OCI-LY7 (cell line): Measurements from ENCODE around the gene AGBL4. TPM values are rescaled to one million over a fixed set of nuclear protein-coding genes. Genes with fewer than 3 reads are reported as not detected.

Experiments
- BruUV-seq: library from RNA; stranded (reverse); fragments of 400-500 nt; replicated peaks from 2 replicates; lab custom pipeline; 2021; lab: Mats Ljungman, UMichigan
- CTCF ChIA-PET: fragments of 300-600 bp; sonication (Branson Sonifier 250); formaldehyde crosslinking; loops from one replicate; lab custom pipeline; 2022; ENCODE audit warnings: antibody characterized with exemption; ENCODE audit not compliant: unreplicated experiment; lab: Charles Lee
- POLR2A ChIA-PET: fragments of 300-600 bp; sonication (Branson Sonifier 250); formaldehyde crosslinking; loops from one replicate; lab custom pipeline; 2022; ENCODE audit warnings: antibody characterized with exemption; lab: Charles Lee
- DNase-seq: peaks from one replicate; pipeline ENCODE4 v3.0.0-alpha.2; 2015; ENCODE audit warnings: low spot score
- H2AFZ ChIP-seq: fragments of 200-600 bp; sonication (generic), shearing (Covaris generic); 2 replicates; pipeline ENCODE4 v1.6.1; 2014; ENCODE audit warnings: mild to moderate bottlenecking, antibody characterized with exemption, low read length, moderate library complexity
- H3K27ac ChIP-seq: fragments of 200-600 bp; sonication (generic); 2 replicates; pipeline ENCODE4 v1.5.1; 2014; ENCODE audit warnings: mixed run types, low read depth, mild to moderate bottlenecking, moderate library complexity, low read length, inconsistent platforms; ENCODE audit not compliant: poor library complexity, severe bottlenecking
- H3K36me3 ChIP-seq: fragments of 200-600 bp; sonication (generic); 2 replicates; pipeline ENCODE4 v1.6.1; 2014; ENCODE audit warnings: mild to moderate bottlenecking, antibody characterized with exemption, low read length, moderate library complexity, mixed read lengths; ENCODE audit not compliant: insufficient read depth
- H3K4me1 ChIP-seq: fragments of 200-600 bp; sonication (generic); 2 replicates; pipeline ENCODE4 v1.5.1; 2014; ENCODE audit warnings: mild to moderate bottlenecking, low read length; ENCODE audit not compliant: insufficient read depth, poor library complexity, severe bottlenecking
- H3K4me2 ChIP-seq: fragments of 200-600 bp; sonication (generic); 2 replicates; pipeline ENCODE4 v1.6.1; 2014; ENCODE audit warnings: mild to moderate bottlenecking, low read length
- H3K4me3 ChIP-seq: fragments of 200-600 bp; sonication (generic); 2 replicates; pipeline ENCODE4 v1.5.1; 2014; ENCODE audit warnings: mild to moderate bottlenecking, low read depth, low read length; ENCODE audit not compliant: poor library complexity, severe bottlenecking
- H3K79me2 ChIP-seq: fragments of 200-600 bp; sonication (generic); 2 replicates; pipeline ENCODE4 v1.6.1; 2016; ENCODE audit warnings: low read depth, mild to moderate bottlenecking, low read length, moderate library complexity, mixed read lengths; ENCODE audit not compliant: insufficient read depth
- H3K9me2 ChIP-seq: fragments of 200-600 bp; sonication (generic); 2 replicates; pipeline ENCODE4 v1.6.1; 2016; ENCODE audit warnings: mild to moderate bottlenecking, low read length, mixed read lengths; ENCODE audit not compliant: insufficient read depth
- H3K9me3 ChIP-seq: fragments of 200-600 bp; sonication (generic); 2 replicates; pipeline ENCODE4 v1.6.1; 2014; ENCODE audit warnings: mild to moderate bottlenecking, mixed run types, low read length, mixed read lengths
- H4K20me1 ChIP-seq: fragments of 200-600 bp; sonication (generic); 2 replicates; pipeline ENCODE4 v1.6.1; 2014; ENCODE audit warnings: mild to moderate bottlenecking, antibody characterized with exemption, low read length, moderate library complexity, mixed read lengths; ENCODE audit not compliant: insufficient read depth
- EZH2phosphoT487 ChIP-seq: fragments of 200-600 bp; sonication (generic); IDR thresholded peaks from 2 replicates; pipeline ENCODE4 v1.6.1; 2018; ENCODE audit warnings: low read depth, borderline replicate concordance, mild to moderate bottlenecking, mixed run types, antibody characterized with exemption, low read length, moderate library complexity, mixed read lengths
- intact Hi-C: fragments of 100-400 bp; cut with micrococcal nuclease; formaldehyde crosslinking; loops from one replicate; pipeline ENCODE4 v1.10.0; 2022; ENCODE audit not compliant: unreplicated experiment
- total RNA-seq, 2 experiments: library from RNA; depleted of rRNA in 1 of 2; stranded (reverse); fragments of >200 nt in 1 of 2; shearing (Covaris generic) in 1 of 2; gene quantifications; 2 replicates each; pipeline ENCODE4 v1.2.3, GENCODE V29; 2014 to 2022
- TF ChIP-seq, protein P1 (sequence below): fragments of 200-600 bp; sonication (generic); conservative IDR thresholded peaks from 2 replicates; pipeline ENCODE4 v1.5.1; 2014; ENCODE audit warnings: mild to moderate bottlenecking, antibody characterized with exemption, low read length, moderate library complexity, mixed read lengths

AGBL4 gene
- total RNA-seq, 2 experiments from 2014 or later, result not detected

DNA sequence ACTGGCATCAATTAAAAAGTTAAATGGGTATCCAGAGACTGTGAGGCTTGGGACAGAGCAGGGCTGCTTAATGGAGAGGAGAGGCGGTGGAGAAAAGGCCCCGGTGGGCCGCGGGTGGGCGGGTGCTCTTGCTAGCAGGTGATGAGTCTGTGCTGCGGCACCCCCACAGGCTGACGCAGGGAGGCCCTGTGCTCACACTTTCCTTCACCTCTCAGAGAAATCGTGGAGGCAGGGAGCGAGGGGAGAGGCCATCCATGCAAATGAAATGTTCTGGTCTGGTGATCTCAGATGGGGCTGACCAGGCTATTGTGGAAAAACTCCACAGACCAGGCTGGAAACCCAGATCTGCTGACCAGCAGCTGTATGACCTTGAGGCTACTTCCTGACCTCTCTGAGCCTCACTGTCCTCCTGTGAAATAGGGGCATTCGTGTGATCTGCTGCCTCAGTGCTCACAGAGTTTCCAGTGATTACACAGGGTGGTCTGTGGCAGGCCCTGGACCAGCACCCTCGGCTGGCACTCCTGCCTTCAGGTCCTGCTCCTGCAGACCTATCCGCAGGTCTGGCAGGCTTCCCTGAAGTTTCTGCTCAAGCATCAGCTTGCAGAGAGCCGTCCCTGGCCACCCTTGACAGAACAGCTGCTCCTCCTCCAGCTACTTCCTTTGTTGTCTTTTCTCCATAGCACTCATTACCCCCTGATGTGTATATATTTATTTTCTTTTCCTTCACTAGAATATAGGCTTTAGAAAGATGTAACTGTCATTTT, 1336.3 kb downstream of the AGBL4 start:
- Histone ChIP-seq H3K4me1 (no peaks in the 10 kb centered on the region), H3K79me2 (no peaks in the 10 kb centered on the region), H3K9me3 (no peaks in the 10 kb centered on the region), H3K4me3 (no peak overlapping the region), H4K20me1 (no peaks in the 10 kb centered on the region), H2AFZ (no peak overlapping the region), H3K9me2 (no peaks in the 10 kb centered on the region), H3K4me2 (no peak overlapping the region), H3K27ac (no peak overlapping the region), H3K36me3 (no peaks in the 10 kb centered on the region)
- ChIA-PET POLR2A (no interaction called here), CTCF (no interaction called here)
- DNase-seq, result no peak
- no peak for TF ChIP-seq EZH2phosphoT487
- intact Hi-C loops, result no loop called here
- no TSS peak for BruUV-seq

DNA sequence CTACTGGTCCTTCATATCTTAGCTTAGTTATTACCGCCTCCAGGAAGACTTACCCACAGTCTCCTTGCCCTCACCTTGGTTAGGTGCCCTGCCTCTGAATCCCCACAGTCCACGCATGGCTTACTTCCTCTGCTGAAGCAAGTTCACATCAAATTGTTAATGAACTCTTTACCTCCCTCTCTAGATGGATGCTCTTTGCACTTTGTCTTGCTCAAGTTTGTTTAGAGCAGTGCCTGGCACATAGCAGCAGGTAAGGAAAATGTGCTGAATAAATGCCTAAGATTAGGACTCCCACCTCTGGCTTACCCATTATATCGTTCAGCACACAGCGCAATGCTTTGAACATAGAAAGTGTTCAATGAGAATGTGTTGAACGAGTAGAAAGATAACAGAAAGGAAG, 1337.6 kb downstream of the AGBL4 start:
- Histone ChIP-seq H3K27ac (no peak overlapping the region), H3K36me3 (no peaks in the 10 kb centered on the region), H4K20me1 (no peaks in the 10 kb centered on the region), H3K4me2 (no peak overlapping the region), H3K4me3 (no peak overlapping the region), H3K9me3 (no peaks in the 10 kb centered on the region), H3K79me2 (no peaks in the 10 kb centered on the region), H2AFZ (no peak overlapping the region), H3K9me2 (no peaks in the 10 kb centered on the region), H3K4me1 (no peaks in the 10 kb centered on the region)
- TF ChIP-seq EZH2phosphoT487, result no peak
- TF ChIP-seq, protein P1, sequence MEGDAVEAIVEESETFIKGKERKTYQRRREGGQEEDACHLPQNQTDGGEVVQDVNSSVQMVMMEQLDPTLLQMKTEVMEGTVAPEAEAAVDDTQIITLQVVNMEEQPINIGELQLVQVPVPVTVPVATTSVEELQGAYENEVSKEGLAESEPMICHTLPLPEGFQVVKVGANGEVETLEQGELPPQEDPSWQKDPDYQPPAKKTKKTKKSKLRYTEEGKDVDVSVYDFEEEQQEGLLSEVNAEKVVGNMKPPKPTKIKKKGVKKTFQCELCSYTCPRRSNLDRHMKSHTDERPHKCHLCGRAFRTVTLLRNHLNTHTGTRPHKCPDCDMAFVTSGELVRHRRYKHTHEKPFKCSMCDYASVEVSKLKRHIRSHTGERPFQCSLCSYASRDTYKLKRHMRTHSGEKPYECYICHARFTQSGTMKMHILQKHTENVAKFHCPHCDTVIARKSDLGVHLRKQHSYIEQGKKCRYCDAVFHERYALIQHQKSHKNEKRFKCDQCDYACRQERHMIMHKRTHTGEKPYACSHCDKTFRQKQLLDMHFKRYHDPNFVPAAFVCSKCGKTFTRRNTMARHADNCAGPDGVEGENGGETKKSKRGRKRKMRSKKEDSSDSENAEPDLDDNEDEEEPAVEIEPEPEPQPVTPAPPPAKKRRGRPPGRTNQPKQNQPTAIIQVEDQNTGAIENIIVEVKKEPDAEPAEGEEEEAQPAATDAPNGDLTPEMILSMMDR, result no peak
- intact Hi-C loops, result no loop called here
- POLR2A ChIA-PET, result no interaction called here
- DNase-seq, result no peak
- no TSS peak for BruUV-seq
- CTCF ChIA-PET, result interaction anchor here (0.6 kb wide), 1 partner anchor 801 kb away, joined by 3 read pairs; no protein-coding TSS in a partner anchor

- Histone ChIP-seq H2AFZ (no peak overlapping the region), H3K4me1 (no peaks in the 10 kb centered on the region), H3K36me3 (no peaks in the 10 kb centered on the region), H4K20me1 (no peaks in the 10 kb centered on the region), H3K4me3 (no peak overlapping the region), H3K9me2 (no peaks in the 10 kb centered on the region), H3K9me3 (no peaks in the 10 kb centered on the region), H3K4me2 (no peak overlapping the region), H3K27ac (no peak overlapping the region), H3K79me2 (no peaks in the 10 kb centered on the region)
- ChIA-PET POLR2A (no interaction called here), CTCF (no interaction called here)
- TF ChIP-seq, protein P1, result no peak
- TF ChIP-seq EZH2phosphoT487, result no peak
- intact Hi-C loops, result no loop called here
- no TSS peak for BruUV-seq
- no peak for DNase-seq
Observed at GRCh38 chr1:48684381-48684780, 1339.4 kb downstream of the AGBL4 start.
